Pancreas (tissue), 10 donors: Measurements from ENCODE around the gene MLF2. TPM values are rescaled to one million over a fixed set of nuclear protein-coding genes. Genes with fewer than 3 reads are reported as not detected.
"Not testable (repeated sequence)": the region's sequence is repeated elsewhere in the genome, so short reads cannot be mapped to it uniquely, and the experiment has no call there.

Experiments used
- ATAC-seq, 4 donors: fragments of 200-7000 bp; cut with Tn5 transposase; one replicate each; pipeline versions ENCODE4 v1.8.0 to v1.9.1; 2020; ENCODE audit warnings: mild to moderate bottlenecking in 4 of 4, moderate library complexity in 4 of 4
- DNase-seq, 6 donors: peaks; one replicate each; pipeline ENCODE4 v3.0.0-alpha.2; 2020
- FAIRE-seq: peaks from 2 replicates; lab custom pipeline; 2012; peaks lifted over from hg19 to GRCh38; lab: Jason Lieb, UNC
- H3K27ac ChIP-seq, 4 donors: fragments of 200-600 bp; sonication (generic); 1 replicate in 3 of 4; 2 replicates in 1 of 4; pipeline versions ENCODE4 v1.5.0 to v1.8.0; 2020
- H3K27me3 ChIP-seq, 4 donors: fragments of 200-600 bp; one replicate each; pipeline ENCODE4 v1.8.0; 2021
- H3K36me3 ChIP-seq, 3 donors: fragments of 200-600 bp; sonication (generic) in 1 of 3; one replicate each; pipeline versions ENCODE4 v1.5.0 to v1.8.0; 2020 to 2021
- H3K4me1 ChIP-seq, 3 donors: fragments of 200-600 bp; one replicate each; pipeline ENCODE4 v1.8.0; 2021
- H3K4me3 ChIP-seq, 4 donors: fragments of 200-600 bp; sonication (generic) in 2 of 4; one replicate each; pipeline versions ENCODE4 v1.5.0 to v1.8.0; 2020 to 2021
- H3K9me3 ChIP-seq, 4 donors: fragments of 200-600 bp; one replicate each; pipeline ENCODE4 v1.8.0; 2021
- WGBS, 2 donors: extraction: QIAGEN DNeasy Blood & Tissue Kit; methylation state at CpG; one replicate each; pipeline ENCODE4 v1.1.7; 2013; 5-methylcytosine and 5-hydroxymethylcytosine counted together
- intact Hi-C, 3 donors: fragments of 100-400 bp; cut with DNase I; formaldehyde crosslinking; loops; one replicate each; pipeline versions ENCODE4 v1.11.1 to v1.14.2; 2022
- polyA plus RNA-seq, 2 donors: library from polyadenylated mRNA; stranded (reverse); fragments of 200-250 nt; gene quantifications; one replicate each; pipeline ENCODE4 v1.2.3, GENCODE V29; 2013
- total RNA-seq, 6 donors: library from RNA; stranded (reverse); fragmentation: NEBNext Ultra II Directional in 4 of 6; extraction: Animal tissue kit (Norgen Biotek cat#: 25700) in 4 of 6; gene quantifications; one replicate each; pipeline versions ENCODE4 v1.2.1 to v1.2.4, GENCODE V29; 2021 to 2023
- TF ChIP-seq, protein P1 (sequence below), 4 donors: fragments of 200-600 bp; sonication (generic) in 3 of 4; IDR thresholded peaks; one replicate each; pipeline versions ENCODE4 v1.5.0 to v1.8.0; 2021; ENCODE audit warnings: antibody characterized with exemption in 4 of 4
- donor health status: healthy with polysubstance abuse.
- donor health status: DM: no; HTN: no; CAD: no; lungs with moderate emphysema.
- donor health status: DM: no; HTN: no; CAD: no.
- donor health status: control.
- donor health status: control.
- donor health status: Bipolar disorder and iron deficiency.
- donor health status: DM: yes; HTN: yes; CAD: no.
- donor health status: DM: no; HTN: no; CAD: no.
- donor health status: DM: no; HTN: no; CAD: no.
- donor health status: DM: yes; HTN: yes; CAD: no.

The MLF2 gene
- total and polyA plus RNA-seq, 8 donors = 38.5 to 111 (median 60.8) TPM

DNA sequence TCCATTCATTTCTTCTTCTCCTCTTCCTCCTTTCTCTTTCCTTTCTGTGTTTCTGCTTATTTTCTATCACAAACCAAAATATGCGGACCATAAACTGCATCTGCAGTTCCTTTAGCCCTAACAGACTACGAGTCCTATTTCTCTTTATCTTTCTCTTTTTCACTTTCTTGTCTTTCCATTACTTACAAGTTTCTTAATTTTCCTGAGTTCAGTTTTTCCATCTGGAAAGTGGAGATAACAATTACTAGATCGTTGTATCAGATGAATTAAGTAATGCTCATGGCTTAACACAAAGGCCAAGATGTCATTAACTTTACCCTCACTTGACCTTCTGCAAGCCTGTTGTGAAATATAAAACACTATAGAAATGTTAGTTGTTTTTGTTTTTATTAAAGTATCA is 30.1 kb downstream of the MLF2 start:
- Histone ChIP-seq H3K36me3 (no peaks in the 10 kb centered on the region), H3K27ac (no peak overlapping the region), H3K4me1 (peaks cover 0 to 6% (median 0%) of the 10 kb centered on the region in 3 donors), H3K27me3 (no peaks in the 10 kb centered on the region), H3K4me3 (no peak overlapping the region), H3K9me3 (no peaks in the 10 kb centered on the region)
- TF ChIP-seq, protein P1, sequence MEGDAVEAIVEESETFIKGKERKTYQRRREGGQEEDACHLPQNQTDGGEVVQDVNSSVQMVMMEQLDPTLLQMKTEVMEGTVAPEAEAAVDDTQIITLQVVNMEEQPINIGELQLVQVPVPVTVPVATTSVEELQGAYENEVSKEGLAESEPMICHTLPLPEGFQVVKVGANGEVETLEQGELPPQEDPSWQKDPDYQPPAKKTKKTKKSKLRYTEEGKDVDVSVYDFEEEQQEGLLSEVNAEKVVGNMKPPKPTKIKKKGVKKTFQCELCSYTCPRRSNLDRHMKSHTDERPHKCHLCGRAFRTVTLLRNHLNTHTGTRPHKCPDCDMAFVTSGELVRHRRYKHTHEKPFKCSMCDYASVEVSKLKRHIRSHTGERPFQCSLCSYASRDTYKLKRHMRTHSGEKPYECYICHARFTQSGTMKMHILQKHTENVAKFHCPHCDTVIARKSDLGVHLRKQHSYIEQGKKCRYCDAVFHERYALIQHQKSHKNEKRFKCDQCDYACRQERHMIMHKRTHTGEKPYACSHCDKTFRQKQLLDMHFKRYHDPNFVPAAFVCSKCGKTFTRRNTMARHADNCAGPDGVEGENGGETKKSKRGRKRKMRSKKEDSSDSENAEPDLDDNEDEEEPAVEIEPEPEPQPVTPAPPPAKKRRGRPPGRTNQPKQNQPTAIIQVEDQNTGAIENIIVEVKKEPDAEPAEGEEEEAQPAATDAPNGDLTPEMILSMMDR (IDR thresholded peaks at IDR 0.05) = no peak
- DNase-seq = no peak
- 80 to 83% methylated on average over 3 of the region's 3 CpGs for WGBS, 2 donors
- no peak for ATAC-seq
- intact Hi-C loops = no loop called here
- no peak for FAIRE-seq

GRCh38 chr12:6716874-6717437 is 36.0 kb downstream of the MLF2 start:
- intact Hi-C loops = no loop called here
- no peak for FAIRE-seq

GRCh38 chr12:6716031-6716873 is 36.7 kb downstream of the MLF2 start:
- H3K27me3 ChIP-seq, H3K9me3 ChIP-seq, H3K4me1 ChIP-seq, DNase-seq, intact Hi-C loops, H3K4me3 ChIP-seq, ATAC-seq, FAIRE-seq, H3K27ac ChIP-seq, H3K36me3 ChIP-seq: not testable (repeated sequence)
- 72 to 78% methylated on average over 16 to 32 of the region's 41 CpGs for WGBS, 2 donors

More at GRCh38 chr12:6716874-6717437, 36.0 kb downstream of the MLF2 start:
- Histone ChIP-seq H3K9me3 (no peaks in the 10 kb centered on the region), H3K4me1 (no peaks in the 10 kb centered on the region), H3K36me3 (no peaks in the 10 kb centered on the region), H3K27ac (no peak overlapping the region), H3K27me3 (no peaks in the 10 kb centered on the region), H3K4me3 (no peak overlapping the region)
- ATAC-seq (no peak), DNase-seq (no peak)
- WGBS, 2 donors = 62 to 82% methylated on average over 8 of the region's 10 CpGs
- TF ChIP-seq, protein P1 (IDR thresholded peaks at IDR 0.05) = no peak

DNA sequence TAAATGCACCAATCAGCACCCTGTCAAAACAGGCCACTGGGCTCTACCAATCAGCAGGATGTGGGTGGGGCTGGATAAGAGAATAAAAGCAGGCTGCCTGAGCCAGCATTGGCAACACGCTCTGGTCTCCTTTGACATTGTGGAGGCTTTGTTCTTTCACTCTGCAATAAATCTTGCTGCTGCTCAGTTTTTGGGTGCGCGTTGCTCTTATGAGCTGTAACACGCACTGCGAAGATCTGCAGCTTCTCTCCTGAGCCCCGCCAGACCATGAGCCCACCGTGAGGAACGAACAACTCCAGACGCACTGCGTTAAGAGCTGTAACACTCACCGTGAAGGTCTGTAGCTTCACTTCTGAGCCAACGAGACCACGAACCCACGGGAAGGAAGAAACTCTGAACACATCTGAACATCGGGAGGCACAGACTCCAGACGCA is 44.0 kb downstream of the MLF2 start:
- no peak for DNase-seq
- FAIRE-seq = no peak
- WGBS, 2 donors = 72 to 84% methylated on average over 16 of the region's 16 CpGs

GRCh38 chr12:6708351-6708750 is 44.6 kb downstream of the MLF2 start:
- H3K4me1 ChIP-seq, H3K36me3 ChIP-seq, intact Hi-C loops, ATAC-seq, FAIRE-seq, H3K4me3 ChIP-seq, H3K27ac ChIP-seq, H3K9me3 ChIP-seq, DNase-seq: not testable (repeated sequence)
- H3K27me3 ChIP-seq = peaks cover 0 to 17% (median 4%) of the 10 kb centered on the region in 4 donors
- 77 to 86% methylated on average over 15 to 21 of the region's 21 CpGs for WGBS, 2 donors

More for the DNA sequence above, 44.0 kb downstream of the MLF2 start:
- ATAC-seq = no peak
- TF ChIP-seq, protein P1 (IDR thresholded peaks at IDR 0.05) = no peak
- Histone ChIP-seq H3K4me1 (no peaks in the 10 kb centered on the region), H3K4me3 (no peak overlapping the region), H3K27ac (no peak overlapping the region), H3K9me3 (no peaks in the 10 kb centered on the region), H3K27me3 (peaks cover 0 to 17% (median 4%) of the 10 kb centered on the region in 4 donors), H3K36me3 (no peaks in the 10 kb centered on the region)
- intact Hi-C loops = no loop called here
